Karpas-422 (cell line): ENCODE data around the gene NMB. TPM values are rescaled to one million over a fixed set of nuclear protein-coding genes. Genes with fewer than 3 reads are reported as not detected.
"Not testable (repeated sequence)": the region's sequence is repeated elsewhere in the genome, so short reads cannot be mapped to it uniquely, and the experiment has no call there.

Experiments
- DNase-seq: peaks from one replicate; pipeline ENCODE4 v3.0.0-alpha.2; 2015
- H2AFZ ChIP-seq: fragments of 200-600 bp; sonication (generic); 2 replicates; pipeline ENCODE4 v1.6.1; 2014; ENCODE audit warnings: antibody characterized with exemption, low read length, mixed read lengths
- H3K27ac ChIP-seq: fragments of 200-600 bp; sonication (generic); 2 replicates; pipeline ENCODE4 v1.5.1; 2014; ENCODE audit warnings: mild to moderate bottlenecking, low read length, moderate library complexity
- H3K27me3 ChIP-seq: fragments of 200-600 bp; sonication (generic); 2 replicates; pipeline ENCODE4 v1.6.1; 2014; ENCODE audit warnings: low read length, mixed read lengths
- H3K36me3 ChIP-seq: fragments of 200-600 bp; sonication (generic); 2 replicates; pipeline ENCODE4 v1.6.1; 2014; ENCODE audit warnings: low read length, mixed read lengths; ENCODE audit not compliant: insufficient read depth
- H3K4me1 ChIP-seq: fragments of 200-600 bp; sonication (generic); 2 replicates; pipeline ENCODE4 v1.6.1; 2014; ENCODE audit warnings: mild to moderate bottlenecking, low read length, mixed read lengths
- H3K4me2 ChIP-seq: fragments of 200-600 bp; sonication (generic); 2 replicates; pipeline ENCODE4 v1.6.1; 2014; ENCODE audit warnings: low read length, low read depth, mild to moderate bottlenecking; ENCODE audit not compliant: poor library complexity, severe bottlenecking
- H3K4me3 ChIP-seq: fragments of 200-600 bp; sonication (generic); 2 replicates; pipeline ENCODE4 v1.5.1; 2014; ENCODE audit warnings: mild to moderate bottlenecking, antibody characterized with exemption, low read length, mixed read lengths
- H3K79me2 ChIP-seq: fragments of 200-600 bp; sonication (generic); 2 replicates; pipeline ENCODE4 v1.6.1; 2014; ENCODE audit warnings: mild to moderate bottlenecking, low read length, mixed read lengths
- H3K9ac ChIP-seq: fragments of 200-600 bp; sonication (generic); 2 replicates; pipeline ENCODE4 v1.6.0; 2014; ENCODE audit warnings: low read length
- H3K9me2 ChIP-seq: fragments of 200-600 bp; sonication (generic), shearing (Covaris generic); replicated peaks from 2 replicates; pipeline ENCODE4 v1.6.0; 2014; ENCODE audit warnings: mild to moderate bottlenecking, low read length, moderate library complexity; ENCODE audit not compliant: insufficient read depth
- H3K9me3 ChIP-seq: fragments of 300-700, 200-600 bp; sonication (generic); 2 replicates; pipeline ENCODE4 v1.6.1; 2014; ENCODE audit warnings: low read length, mixed read lengths
- H4K20me1 ChIP-seq: fragments of 200-600 bp; sonication (generic); 2 replicates; pipeline ENCODE4 v1.6.1; 2014; ENCODE audit warnings: mild to moderate bottlenecking, antibody characterized with exemption, low read length, low read depth; ENCODE audit not compliant: insufficient read depth
- total RNA-seq: library from RNA; depleted of rRNA; stranded (reverse); fragments of >200 nt; shearing (Covaris generic); gene quantifications from 2 replicates; pipeline ENCODE4 v1.2.3, GENCODE V29; 2014; ENCODE audit warnings: low replicate concordance

Gene NMB
- total RNA-seq, 1 experiment from 2014 or later = 17.2 TPM

DNA sequence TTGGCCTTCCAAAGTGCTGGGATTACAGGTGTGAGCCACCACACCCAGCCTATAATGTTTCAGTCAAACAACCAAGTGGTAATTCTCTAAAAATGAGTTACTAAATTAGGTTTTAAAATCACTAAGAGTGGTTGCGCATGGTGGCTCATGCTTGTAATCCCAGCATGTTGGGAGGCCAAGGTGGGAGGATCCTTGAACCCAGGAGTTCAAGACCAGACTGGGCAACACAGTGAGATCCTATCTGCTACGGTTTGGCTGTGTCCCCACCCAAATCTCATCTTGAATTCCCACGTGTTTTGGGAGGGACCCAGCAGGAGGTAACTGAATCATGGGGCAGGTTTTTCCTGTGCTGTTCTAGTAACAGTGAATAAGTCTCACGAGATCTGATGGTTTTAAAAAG is 31.9 kb upstream of the NMB start:
- no peak overlapping the region for H3K4me3 ChIP-seq
- no peaks in the 10 kb centered on the region for H3K27me3 ChIP-seq
- H3K9ac ChIP-seq = no peak overlapping the region
- H3K36me3 ChIP-seq = peaks cover 32% of the 10 kb centered on the region
- no peaks in the 10 kb centered on the region for H3K9me2 ChIP-seq
- H4K20me1 ChIP-seq = no peaks in the 10 kb centered on the region
- H3K4me1 ChIP-seq = no peaks in the 10 kb centered on the region
- peaks cover 56% of the 10 kb centered on the region for H3K79me2 ChIP-seq
- no peak overlapping the region for H3K4me2 ChIP-seq
- no peak for DNase-seq
- no peak overlapping the region for H2AFZ ChIP-seq
- H3K27ac ChIP-seq = no peak overlapping the region
- no peaks in the 10 kb centered on the region for H3K9me3 ChIP-seq

DNA sequence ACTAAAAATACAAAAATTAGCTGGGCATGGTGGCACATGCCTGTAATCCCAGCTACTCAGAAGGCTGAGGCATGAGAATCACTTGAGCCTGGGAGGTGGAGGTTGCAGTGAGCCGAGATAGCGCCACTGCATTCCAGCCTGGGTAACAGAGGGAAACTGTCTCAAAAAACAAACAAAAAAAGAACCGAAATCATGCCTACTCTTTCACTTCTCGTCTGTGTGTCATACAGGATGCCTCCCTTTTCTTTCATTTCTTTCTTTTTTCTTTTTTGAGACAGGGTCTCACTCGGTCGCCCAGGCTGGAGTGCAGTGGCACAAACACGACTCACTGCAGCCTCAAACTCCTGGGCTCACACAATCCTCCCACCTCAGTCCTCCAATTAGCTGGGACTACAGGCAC is 28.4 kb upstream of the NMB start:
- not testable (repeated sequence) for H4K20me1 ChIP-seq, DNase-seq, H3K9me3 ChIP-seq, H3K27me3 ChIP-seq, H3K9ac ChIP-seq, H2AFZ ChIP-seq, H3K9me2 ChIP-seq, H3K27ac ChIP-seq, H3K4me2 ChIP-seq, H3K4me3 ChIP-seq, H3K4me1 ChIP-seq
- H3K79me2 ChIP-seq = peaks cover 50% of the 10 kb centered on the region
- H3K36me3 ChIP-seq = peaks cover 32% of the 10 kb centered on the region

GRCh38 chr15:84685304-84685703 is 27.3 kb upstream of the NMB start:
- Histone ChIP-seq H3K9me3 (no peaks in the 10 kb centered on the region), H3K9me2 (no peaks in the 10 kb centered on the region), H4K20me1 (no peaks in the 10 kb centered on the region), H3K27me3 (no peaks in the 10 kb centered on the region), H3K4me1 (no peaks in the 10 kb centered on the region), H3K4me3 (no peak overlapping the region), H2AFZ (no peak overlapping the region), H3K27ac (no peak overlapping the region), H3K4me2 (no peak overlapping the region), H3K36me3 (peaks cover 27% of the 10 kb centered on the region), H3K79me2 (peaks cover 38% of the 10 kb centered on the region), H3K9ac (no peak overlapping the region)
- DNase-seq = no peak

- Histone ChIP-seq H4K20me1 (no peaks in the 10 kb centered on the region), H2AFZ (no peak overlapping the region), H3K4me3 (no peak overlapping the region), H3K9me3 (no peaks in the 10 kb centered on the region), H3K27me3 (no peaks in the 10 kb centered on the region), H3K4me1 (no peaks in the 10 kb centered on the region), H3K9ac (no peak overlapping the region), H3K79me2 (peaks cover 38% of the 10 kb centered on the region), H3K27ac (no peak overlapping the region), H3K9me2 (no peaks in the 10 kb centered on the region), H3K4me2 (no peak overlapping the region), H3K36me3 (peaks cover 27% of the 10 kb centered on the region)
- no peak for DNase-seq
Measured at GRCh38 chr15:84684092-84684491, 26.1 kb upstream of the NMB start.

- Histone ChIP-seq H3K4me2 (no peak overlapping the region), H3K79me2 (peaks cover 30% of the 10 kb centered on the region), H3K36me3 (peaks cover 27% of the 10 kb centered on the region), H3K9me2 (no peaks in the 10 kb centered on the region), H3K4me3 (no peak overlapping the region), H3K4me1 (no peaks in the 10 kb centered on the region), H3K27me3 (no peaks in the 10 kb centered on the region), H2AFZ (no peak overlapping the region), H3K9me3 (no peaks in the 10 kb centered on the region), H3K27ac (no peak overlapping the region), H4K20me1 (no peaks in the 10 kb centered on the region), H3K9ac (no peak overlapping the region)
- DNase-seq = no peak
Measured at GRCh38 chr15:84681831-84682230, 23.8 kb upstream of the NMB start.

GRCh38 chr15:84671211-84671610 is 13.2 kb upstream of the NMB start:
- H3K27ac ChIP-seq = no peak overlapping the region
- peaks cover 3% of the 10 kb centered on the region; the same call in 1 of the 2 replicates for H3K4me1 ChIP-seq
- no peak overlapping the region for H2AFZ ChIP-seq
- H3K4me2 ChIP-seq = no peak overlapping the region
- DNase-seq = no peak
- no peak overlapping the region for H3K4me3 ChIP-seq
- no peaks in the 10 kb centered on the region for H4K20me1 ChIP-seq
- H3K79me2 ChIP-seq = peaks cover 6% of the 10 kb centered on the region
- no peak overlapping the region for H3K9ac ChIP-seq
- H3K9me2 ChIP-seq = no peaks in the 10 kb centered on the region
- H3K9me3 ChIP-seq = no peaks in the 10 kb centered on the region
- peaks cover 19% of the 10 kb centered on the region; the same call in 1 of the 2 replicates for H3K36me3 ChIP-seq
- no peaks in the 10 kb centered on the region for H3K27me3 ChIP-seq

DNA sequence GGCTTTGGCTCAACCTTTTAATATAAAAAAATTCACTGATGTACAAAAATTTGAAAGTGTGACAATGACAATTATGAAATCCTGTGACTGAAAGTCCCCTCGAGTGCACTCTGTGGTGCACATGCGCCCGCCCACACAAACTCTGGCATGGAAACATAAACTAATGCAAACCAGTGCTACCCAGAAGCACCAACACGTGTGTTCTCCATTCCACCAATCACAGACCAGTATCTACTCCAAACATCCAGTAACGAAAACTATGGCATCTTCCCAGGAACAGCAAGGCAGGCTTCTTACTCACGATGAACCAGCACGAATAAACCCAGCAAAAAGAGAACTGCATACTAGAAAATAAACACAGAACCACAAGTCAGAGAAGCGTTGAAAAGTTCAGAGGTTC is 11.7 kb upstream of the NMB start:
- Histone ChIP-seq H4K20me1 (no peaks in the 10 kb centered on the region), H3K9me3 (no peaks in the 10 kb centered on the region), H3K36me3 (peaks cover 15% of the 10 kb centered on the region; the same call in 1 of the 2 replicates), H3K79me2 (no peaks in the 10 kb centered on the region), H3K4me2 (no peak overlapping the region), H3K4me1 (no peaks in the 10 kb centered on the region), H3K9ac (no peak overlapping the region), H3K27ac (no peak overlapping the region), H3K9me2 (no peaks in the 10 kb centered on the region), H2AFZ (no peak overlapping the region), H3K4me3 (no peak overlapping the region), H3K27me3 (no peaks in the 10 kb centered on the region)
- no peak for DNase-seq

DNA sequence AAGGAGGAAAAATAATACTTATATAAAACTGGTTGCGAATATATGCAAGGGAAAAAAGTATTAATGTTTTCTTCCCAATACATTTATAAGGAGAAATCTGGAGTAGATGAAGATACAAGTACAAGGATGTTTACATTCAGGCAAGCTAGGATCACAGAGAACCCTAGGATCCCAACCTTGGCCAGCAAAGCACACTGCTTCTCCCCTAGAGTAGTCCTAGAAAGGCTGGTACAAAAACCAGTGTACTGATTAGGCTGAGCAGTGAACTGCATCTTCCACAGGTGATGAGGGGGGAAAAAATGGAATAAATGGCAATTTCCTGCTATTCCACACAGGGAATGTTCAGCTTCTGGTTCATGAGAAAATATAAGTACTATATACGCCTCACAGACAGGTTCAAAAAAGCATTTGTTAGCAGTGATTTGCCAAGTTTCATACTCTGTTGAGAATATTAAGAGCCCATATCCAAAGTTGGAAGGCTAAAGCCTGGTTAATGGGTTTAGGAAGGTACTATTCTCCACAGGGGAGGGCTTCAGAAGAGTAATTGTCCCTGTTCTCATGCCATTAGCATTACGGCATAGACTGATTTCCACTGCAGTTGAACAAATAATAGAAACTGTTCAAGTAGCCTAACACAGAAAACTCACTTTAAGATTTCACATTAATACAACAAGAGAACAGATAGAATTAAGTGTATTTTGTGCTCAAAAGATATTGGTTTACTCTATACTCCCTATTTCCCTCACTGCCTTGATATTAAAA is 10.4 kb upstream of the NMB start:
- Histone ChIP-seq H3K9me2 (no peaks in the 10 kb centered on the region), H3K4me3 (no peak overlapping the region), H2AFZ (no peak overlapping the region), H3K27ac (no peak overlapping the region), H3K9me3 (no peaks in the 10 kb centered on the region), H4K20me1 (no peaks in the 10 kb centered on the region), H3K27me3 (no peaks in the 10 kb centered on the region), H3K36me3 (peaks cover 13% of the 10 kb centered on the region; the same call in 1 of the 2 replicates), H3K4me1 (no peaks in the 10 kb centered on the region), H3K4me2 (no peak overlapping the region), H3K79me2 (no peaks in the 10 kb centered on the region), H3K9ac (no peak overlapping the region)
- no peak for DNase-seq
